NK-92 treated with Interleukin-12 subunit alpha and Interleukin-12 subunit beta, amount 100 ng/mL, for 24 hours (cell line): ENCODE results near the gene SLC10A3.

Experiments used
- DNase-seq: peaks from one replicate; lab custom pipeline; 2025; lab: John Stamatoyannopoulos, UW

SLC10A3 gene

GRCh38 chrX:154490414-154491083 lies at the start of gene SLC10A3:
Gene SLC10A3, minus strand, starts transcription at chrX:154490629. Its CDS starts 1,689 bp downstream, at chrX:154488940.
- DNase-seq, result peak; percentile 87

- no peak for DNase-seq
These were observed 48.6 kb upstream of the SLC10A3 start for GRCh38 chrX:154539077-154539476.

GRCh38 chrX:154535892-154536291 lies 45.5 kb upstream of the SLC10A3 start:
- DNase-seq, result no peak

GRCh38 chrX:154534526-154535322 lies 44.3 kb upstream of the SLC10A3 start:
- peak; percentile 66 for DNase-seq

GRCh38 chrX:154532690-154533089 lies 42.3 kb upstream of the SLC10A3 start:
- no peak for DNase-seq

GRCh38 chrX:154531626-154532025 lies 41.2 kb upstream of the SLC10A3 start:
- DNase-seq, result no peak

- DNase-seq, result no peak
These were observed 39.9 kb upstream of the SLC10A3 start for GRCh38 chrX:154530286-154530685.

GRCh38 chrX:154529206-154529612 lies 38.8 kb upstream of the SLC10A3 start:
- no peak for DNase-seq

- DNase-seq, result no peak
These were observed 36.7 kb upstream of the SLC10A3 start for GRCh38 chrX:154526901-154527675.

GRCh38 chrX:154525606-154526490 lies 35.4 kb upstream of the SLC10A3 start:
- no peak for DNase-seq

- DNase-seq, result no peak
These were observed 29.0 kb upstream of the SLC10A3 start for GRCh38 chrX:154519389-154519788.

GRCh38 chrX:154517101-154517781 lies 26.8 kb upstream of the SLC10A3 start:
- no peak for DNase-seq

GRCh38 chrX:154516656-154517100 lies 26.2 kb upstream of the SLC10A3 start:
- DNase-seq, result no peak

GRCh38 chrX:154515966-154516655 lies 25.7 kb upstream of the SLC10A3 start, which contains the start of gene FAM3A:
Gene FAM3A, minus strand, starts transcription at chrX:154516232. Its CDS starts 460 bp downstream, at chrX:154515772.
- peak; percentile 88 for DNase-seq

- DNase-seq, result no peak
These were observed 24.9 kb upstream of the SLC10A3 start for GRCh38 chrX:154515090-154515965.

GRCh38 chrX:154513716-154514115 lies 23.3 kb upstream of the SLC10A3 start:
- no peak for DNase-seq

- DNase-seq, result no peak
These were observed 22.6 kb upstream of the SLC10A3 start for GRCh38 chrX:154512879-154513553.

GRCh38 chrX:154511761-154512160 lies 21.3 kb upstream of the SLC10A3 start:
- no peak for DNase-seq

- DNase-seq, result no peak
These were observed 19.0 kb upstream of the SLC10A3 start for GRCh38 chrX:154509455-154509854.
